T47D (cell line): Measurements from ENCODE around the gene IBTK.
"Not testable (repeated sequence)": the region's sequence is repeated elsewhere in the genome, so short reads cannot be mapped to it uniquely, and the experiment has no call there.

Experiments used
- DNase-seq, 2 experiments: peaks; one replicate each; pipeline versions ENCODE4 v3.0.0 to v3.0.0-alpha.2; 2011 to 2012; ENCODE audit warnings: low read depth in 1 of 2, low spot score in 1 of 2
- JUND ChIP-seq: IDR thresholded peaks from 2 replicates; pipeline ENCODE4 v1.6.1; 2012; ENCODE audit warnings: low read depth
- in situ Hi-C: cut with HindIII; loops from 2 replicates; pipeline ENCODE4 v1.10.0; 2016; ENCODE audit warnings: low sequenced_read_pairs, low pct_unique_long_range_greater_than_20kb

IBTK gene

GRCh38 chr6:82247505-82248272 is at the start of gene IBTK:
Gene IBTK (minus strand): TSS chr6:82247744. CDS start chr6:82240486, 7,258 bp downstream.
- TF ChIP-seq JUND = no peak
- DNase-seq = peak; percentile 71 to 92
- in situ Hi-C loops = no loop called here

GRCh38 chr6:82283771-82284410 is 36.3 kb upstream of the IBTK start:
- in situ Hi-C loops = no loop called here
- TF ChIP-seq JUND = no peak
- no peak for DNase-seq

DNA sequence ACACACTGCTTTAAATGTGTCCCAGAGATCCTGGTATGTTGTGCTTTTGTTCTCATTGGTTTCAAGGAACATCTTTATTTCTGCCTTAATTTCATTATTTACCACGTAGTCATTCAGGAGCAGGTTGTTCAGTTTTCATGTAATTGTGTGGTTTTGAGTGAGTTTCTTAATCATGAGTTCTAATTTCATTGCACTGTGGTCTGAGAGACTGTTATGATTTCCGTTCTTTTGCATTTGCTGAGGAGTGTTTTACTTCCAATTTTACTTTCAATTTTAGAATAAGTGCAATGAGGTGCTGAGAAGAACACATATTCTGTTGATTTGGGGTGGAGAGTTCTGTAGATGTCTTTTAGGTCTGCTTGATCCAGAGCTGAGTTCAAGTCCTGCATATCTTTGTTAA is 34.0 kb upstream of the IBTK start:
- in situ Hi-C loops, DNase-seq: not testable (repeated sequence)

GRCh38 chr6:82277686-82278085 is 30.1 kb upstream of the IBTK start:
- DNase-seq = no peak
- in situ Hi-C loops = no loop called here
- TF ChIP-seq JUND = no peak

- DNase-seq = no peak
- no peak for TF ChIP-seq JUND
- in situ Hi-C loops = no loop called here
Measured at GRCh38 chr6:82275686-82276085, 28.1 kb upstream of the IBTK start.

GRCh38 chr6:82273295-82273694 is 25.8 kb upstream of the IBTK start:
- no peak for DNase-seq
- in situ Hi-C loops = no loop called here
- TF ChIP-seq JUND = no peak

DNA sequence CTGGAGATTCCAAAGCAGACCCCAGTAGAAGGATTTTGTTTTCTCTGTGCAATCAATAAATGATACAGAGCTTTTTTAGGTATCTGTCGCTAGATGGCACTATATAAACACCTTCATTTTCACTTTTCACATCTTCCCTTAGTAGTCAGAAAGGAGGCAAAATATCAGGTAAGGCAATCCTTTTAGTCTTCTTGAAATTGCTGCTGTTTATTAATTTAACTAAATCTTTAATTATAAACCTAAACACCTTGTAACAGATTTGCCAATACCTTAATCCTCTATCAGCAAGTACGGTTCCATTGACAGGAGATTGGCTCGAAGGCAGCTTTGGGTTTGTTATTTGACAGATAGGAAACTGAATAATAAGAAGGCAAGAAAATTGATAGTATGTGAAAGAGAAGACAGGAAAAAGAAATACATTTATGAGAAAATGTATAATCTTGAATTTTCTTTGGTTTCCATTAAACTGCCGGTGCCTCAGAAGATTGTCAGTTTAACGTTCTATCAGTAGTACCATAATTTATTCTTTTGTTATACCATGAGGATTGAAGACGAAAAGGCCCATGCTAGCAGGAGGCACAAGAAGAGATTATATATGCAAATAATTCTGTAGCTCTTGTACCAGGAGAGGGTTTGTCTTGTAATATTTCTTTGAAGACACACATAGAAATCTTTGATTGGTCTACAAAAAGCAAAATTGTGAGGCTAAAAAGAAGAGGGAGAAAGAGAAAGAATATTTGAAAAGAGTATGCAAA is 23.5 kb upstream of the IBTK start:
- in situ Hi-C loops = no loop called here
- TF ChIP-seq JUND = no peak
- DNase-seq = peak; percentile 21 to 63

DNA sequence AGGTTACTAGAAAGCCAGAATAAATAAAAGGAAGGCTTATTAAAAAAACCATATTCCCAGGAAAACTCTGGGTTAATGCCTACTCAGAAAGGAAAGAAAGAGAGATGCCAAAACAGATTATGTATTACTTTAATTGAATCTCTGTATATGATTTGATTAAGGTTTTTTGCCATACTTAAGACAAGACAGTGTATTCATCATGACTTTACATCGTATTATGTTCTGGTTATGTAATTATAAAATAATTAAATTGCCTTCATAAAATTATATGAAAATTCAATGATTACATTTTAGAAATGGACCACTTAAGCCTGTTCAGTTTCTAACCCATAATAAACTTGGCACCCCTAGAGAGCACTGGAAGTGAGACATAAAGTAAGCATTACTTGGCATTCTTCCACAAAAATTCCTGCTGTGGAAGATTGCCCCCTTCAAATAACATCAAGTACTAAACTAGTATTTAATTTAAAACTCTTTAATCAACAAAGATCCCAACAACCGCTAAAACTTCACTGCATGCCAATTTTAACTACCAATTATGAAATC is 20.8 kb upstream of the IBTK start:
- DNase-seq = no peak
- no peak for TF ChIP-seq JUND
- in situ Hi-C loops = no loop called here

DNA sequence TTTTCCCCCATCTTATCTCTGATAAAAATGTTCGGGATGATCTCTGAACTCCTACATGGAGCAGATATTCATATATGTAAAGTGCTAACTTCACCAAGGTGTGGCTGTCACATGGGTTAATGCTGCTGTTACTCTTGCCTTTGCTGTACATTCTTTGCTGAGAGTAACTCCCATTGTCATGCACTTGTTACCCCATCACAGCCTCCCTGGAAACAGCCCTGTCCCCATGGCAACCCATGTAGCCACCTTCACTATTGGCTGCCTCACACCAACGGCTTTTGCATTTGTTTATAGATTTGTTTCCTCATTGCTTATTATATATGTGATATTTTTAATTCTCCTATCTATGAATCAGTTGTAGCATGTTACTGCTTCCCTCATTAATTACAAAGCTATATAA is 17.3 kb upstream of the IBTK start:
- in situ Hi-C loops = no loop called here
- DNase-seq = no peak
- no peak for TF ChIP-seq JUND

DNA sequence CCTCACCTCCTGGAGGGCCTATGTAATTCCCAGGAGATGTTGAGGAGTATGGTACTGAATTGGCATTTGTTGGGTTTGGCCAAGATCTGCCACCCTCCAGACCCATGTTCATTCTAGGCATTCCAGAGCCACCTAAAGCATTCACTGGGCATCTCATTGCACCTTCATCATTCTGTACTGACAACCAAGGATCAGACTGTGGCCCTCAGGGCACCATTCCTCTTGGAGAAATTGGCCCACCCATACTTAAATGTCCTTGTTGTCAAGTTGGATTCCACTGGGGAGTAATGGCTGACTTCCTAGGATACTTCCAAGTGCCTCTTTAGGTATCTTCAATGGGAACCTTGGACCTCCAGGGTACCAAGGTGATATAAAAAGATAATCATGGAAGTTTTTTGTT is 16.8 kb upstream of the IBTK start:
- TF ChIP-seq JUND = no peak
- no peak for DNase-seq
- in situ Hi-C loops = no loop called here

DNA sequence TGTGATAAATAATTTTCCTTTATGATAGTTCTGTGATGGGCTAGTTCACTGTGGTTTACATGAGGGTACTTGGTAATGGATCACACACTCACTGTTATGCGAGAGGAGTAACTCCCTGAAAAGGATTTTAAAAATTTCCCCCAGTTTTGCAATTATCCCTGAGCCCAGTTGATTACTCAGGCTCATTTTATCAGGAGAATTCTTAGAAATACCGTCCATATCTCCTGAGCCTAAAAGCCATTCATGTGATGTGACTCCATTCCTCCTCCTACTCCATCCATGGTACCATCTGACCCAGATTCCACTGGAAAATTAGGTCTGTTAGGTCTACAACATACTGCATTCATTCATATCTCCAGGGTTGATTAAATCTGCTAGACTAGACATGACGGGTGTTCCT is 16.4 kb upstream of the IBTK start:
- in situ Hi-C loops = no loop called here
- no peak for TF ChIP-seq JUND

GRCh38 chr6:82260997-82261732 is 13.6 kb upstream of the IBTK start:
- in situ Hi-C loops = no loop called here
- no peak for DNase-seq
- no peak for TF ChIP-seq JUND

More for the DNA sequence above, 16.4 kb upstream of the IBTK start:
- no peak for DNase-seq
